ENCODE measurements around the gene AOPEP. TPM values are rescaled to one million over a fixed set of nuclear protein-coding genes. Genes with fewer than 3 reads are reported as not detected.
A peak's percentile ranks its signal among the peaks of the same experiment; 100 is the strongest.

Gene AOPEP
- total and polyA plus RNA-seq, 9 of the 15 experiments (the other 6 are each of a cell fraction or from before 2014, with no cell fraction given), result 4.5 to 19.3 (median 13.5) TPM

- 79% methylated on average over 9 of the region's 9 CpGs for WGBS (ENCODE audit: insufficient coverage, low coverage, missing lambda C conversion rate)
- FAIRE-seq, result peak; percentile 23
These were observed 41.0 kb downstream of the AOPEP start for GRCh38 chr9:94767331-94768072.

GRCh38 chr9:94768766-94769165, 42.3 kb downstream of the AOPEP start:
- H3K4me3 ChIP-seq, result no peak overlapping the region
- no peaks in the 10 kb centered on the region; the same call in 2 of the 3 replicates for H3K79me2 ChIP-seq (ENCODE audit: control insufficient read depth, insufficient read depth, low read length)
- POLR2A ChIA-PET, result interaction anchor here (0.6 kb wide), 1 partner anchor 99 kb away, joined by 6 read pairs; no protein-coding TSS in a partner anchor
- in situ Hi-C loops (cut with MboI) (no loop called here), intact Hi-C loops (cut with micrococcal nuclease) (no loop called here)
- FAIRE-seq (peak; percentile 57), ATAC-seq (no peak), DNase-seq (ENCODE audit: extremely low read depth in 1 of 4, low spot score in 3 of 4) (no peak)
- no peak overlapping the region for H3K9ac ChIP-seq (ENCODE audit: insufficient read depth in 1 of 2, low read depth in 2 of 2, low read length in 2 of 2)
- H3K27me3 ChIP-seq (ENCODE audit: control insufficient read depth in 2 of 2, insufficient read depth in 2 of 2, low read length in 2 of 2), result no peaks in the 10 kb centered on the region
- no TSS peak for BruUV-seq (replicated peaks)
- CTCF ChIA-PET (ENCODE audit: low intra/inter-chr PET ratio), result no interaction called here
- no peak overlapping the region for H2AFZ ChIP-seq (ENCODE audit: low read depth, low read length)
- H3K27ac ChIP-seq (ENCODE audit: extremely low read depth, low read depth, low read length), result no peak overlapping the region
- peaks cover 3 to 15% of the 10 kb centered on the region in 2 experiments for H3K4me1 ChIP-seq (replicated peaks in 1 of 2; ENCODE audit: control insufficient read depth in 2 of 2, insufficient read depth in 2 of 2, low read length in 2 of 2)
- H4K20me1 ChIP-seq (replicated peaks; ENCODE audit: control insufficient read depth, insufficient read depth, low read length), result no peaks in the 10 kb centered on the region
- no peaks in the 10 kb centered on the region for H3K9me3 ChIP-seq (replicated peaks; ENCODE audit: control insufficient read depth, insufficient read depth, low read depth, low read length)
- no peak overlapping the region for H3K4me2 ChIP-seq (ENCODE audit: insufficient read depth, low read length)
- peaks cover 6% of the 10 kb centered on the region; the same call in 1 of the 3 replicates for H3K36me3 ChIP-seq (ENCODE audit: control insufficient read depth, insufficient read depth, low read length)
- WGBS (ENCODE audit: insufficient coverage, low coverage, missing lambda C conversion rate), result 56% methylated on average over 3 of the region's 3 CpGs
- H3K9me1 ChIP-seq (ENCODE audit: control insufficient read depth, insufficient read depth, low read length), result no peaks in the 10 kb centered on the region
- TF ChIP-seq MIER1 (IDR thresholded peaks at IDR 0.05; ENCODE audit: low read depth) (no peak), PHF20 (IDR thresholded peaks at IDR 0.05; ENCODE audit: partially characterized antibody) (no peak), VEZF1 (CRISPR knock-in tag; IDR thresholded peaks at IDR 0.05) (no peak), POLR2B (IDR thresholded peaks at IDR 0.05; ENCODE audit: low read depth, partially characterized antibody) (no peak), ZNF165 (CRISPR knock-in tag; IDR thresholded peaks at IDR 0.05; ENCODE audit: borderline replicate concordance) (no peak)
- TF ChIP-seq, protein P1, sequence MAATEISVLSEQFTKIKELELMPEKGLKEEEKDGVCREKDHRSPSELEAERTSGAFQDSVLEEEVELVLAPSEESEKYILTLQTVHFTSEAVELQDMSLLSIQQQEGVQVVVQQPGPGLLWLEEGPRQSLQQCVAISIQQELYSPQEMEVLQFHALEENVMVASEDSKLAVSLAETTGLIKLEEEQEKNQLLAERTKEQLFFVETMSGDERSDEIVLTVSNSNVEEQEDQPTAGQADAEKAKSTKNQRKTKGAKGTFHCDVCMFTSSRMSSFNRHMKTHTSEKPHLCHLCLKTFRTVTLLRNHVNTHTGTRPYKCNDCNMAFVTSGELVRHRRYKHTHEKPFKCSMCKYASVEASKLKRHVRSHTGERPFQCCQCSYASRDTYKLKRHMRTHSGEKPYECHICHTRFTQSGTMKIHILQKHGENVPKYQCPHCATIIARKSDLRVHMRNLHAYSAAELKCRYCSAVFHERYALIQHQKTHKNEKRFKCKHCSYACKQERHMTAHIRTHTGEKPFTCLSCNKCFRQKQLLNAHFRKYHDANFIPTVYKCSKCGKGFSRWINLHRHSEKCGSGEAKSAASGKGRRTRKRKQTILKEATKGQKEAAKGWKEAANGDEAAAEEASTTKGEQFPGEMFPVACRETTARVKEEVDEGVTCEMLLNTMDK (IDR thresholded peaks at IDR 0.05; ENCODE audit: borderline replicate concordance, insufficient read depth, low read depth, low read length, poor library complexity, severe bottlenecking), result no peak

More at GRCh38 chr9:94767331-94768072, 41.0 kb downstream of the AOPEP start:
- H3K27ac ChIP-seq (ENCODE audit: extremely low read depth, low read depth, low read length), result no peak overlapping the region
- H2AFZ ChIP-seq (ENCODE audit: low read depth, low read length), result no peak overlapping the region
- no peaks in the 10 kb centered on the region for H3K79me2 ChIP-seq (ENCODE audit: control insufficient read depth, insufficient read depth, low read length)
- no peaks in the 10 kb centered on the region for H3K9me3 ChIP-seq (replicated peaks; ENCODE audit: control insufficient read depth, insufficient read depth, low read depth, low read length)
- intact Hi-C loops (cut with micrococcal nuclease), result no loop called here
- H3K9ac ChIP-seq (ENCODE audit: insufficient read depth in 1 of 2, low read depth in 2 of 2, low read length in 2 of 2), result no peak overlapping the region
- no TSS peak for BruUV-seq (replicated peaks)
- TF ChIP-seq ZNF408 (CRISPR knock-in tag; IDR thresholded peaks at IDR 0.05; ENCODE audit: low read depth), result no peak
- TF ChIP-seq, protein P2, sequence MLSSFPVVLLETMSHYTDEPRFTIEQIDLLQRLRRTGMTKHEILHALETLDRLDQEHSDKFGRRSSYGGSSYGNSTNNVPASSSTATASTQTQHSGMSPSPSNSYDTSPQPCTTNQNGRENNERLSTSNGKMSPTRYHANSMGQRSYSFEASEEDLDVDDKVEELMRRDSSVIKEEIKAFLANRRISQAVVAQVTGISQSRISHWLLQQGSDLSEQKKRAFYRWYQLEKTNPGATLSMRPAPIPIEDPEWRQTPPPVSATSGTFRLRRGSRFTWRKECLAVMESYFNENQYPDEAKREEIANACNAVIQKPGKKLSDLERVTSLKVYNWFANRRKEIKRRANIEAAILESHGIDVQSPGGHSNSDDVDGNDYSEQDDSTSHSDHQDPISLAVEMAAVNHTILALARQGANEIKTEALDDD (IDR thresholded peaks at IDR 0.05), result peak; percentile 45; the same call in 1 of the 2 replicates
- DNase-seq (ENCODE audit: extremely low read depth in 1 of 4, low spot score in 3 of 4), result no peak
- no peak overlapping the region for H3K4me3 ChIP-seq
- H4K20me1 ChIP-seq (replicated peaks; ENCODE audit: control insufficient read depth, insufficient read depth, low read length), result no peaks in the 10 kb centered on the region
- POLR2A ChIA-PET, result no interaction called here
- H3K9me1 ChIP-seq (ENCODE audit: control insufficient read depth, insufficient read depth, low read length), result no peaks in the 10 kb centered on the region
- CTCF ChIA-PET (ENCODE audit: low intra/inter-chr PET ratio), result no interaction called here
- ATAC-seq, result no peak
- H3K36me3 ChIP-seq (ENCODE audit: control insufficient read depth, insufficient read depth, low read length), result peaks cover 6% of the 10 kb centered on the region; the same call in 1 of the 3 replicates
- no peak overlapping the region for H3K4me2 ChIP-seq (ENCODE audit: insufficient read depth, low read length)
- in situ Hi-C loops (cut with MboI), result no loop called here
- H3K27me3 ChIP-seq (ENCODE audit: control insufficient read depth in 2 of 2, insufficient read depth in 2 of 2, low read length in 2 of 2), result no peaks in the 10 kb centered on the region
- H3K4me1 ChIP-seq (replicated peaks in 1 of 2; ENCODE audit: control insufficient read depth in 2 of 2, insufficient read depth in 2 of 2, low read length in 2 of 2), result peaks cover 3 to 14% of the 10 kb centered on the region in 2 experiments; a peak in 4 of 5 replicates

All from K562 (cell line).